Loucy (cell line): ENCODE results near the gene SMIM21.

ENCODE experiments used
- H2AFZ ChIP-seq: fragments of 200-600 bp; sonication (generic); 2 replicates; pipeline ENCODE4 v1.6.0; 2016; ENCODE audit warnings: antibody characterized with exemption, mild to moderate bottlenecking, low read length, moderate library complexity
- H3F3A ChIP-seq: fragments of 200-600 bp; 2 replicates; pipeline ENCODE4 v1.6.0; 2016; ENCODE audit warnings: antibody characterized with exemption, low read depth, mild to moderate bottlenecking
- H3K27me3 ChIP-seq: fragments of 200-600 bp; sonication (generic); 2 replicates; pipeline ENCODE4 v1.6.1; 2014; ENCODE audit warnings: low read length, mild to moderate bottlenecking; ENCODE audit not compliant: insufficient read depth, poor library complexity, severe bottlenecking
- H3K36me3 ChIP-seq: fragments of 200-600 bp; sonication (generic); 2 replicates; pipeline ENCODE4 v1.6.1; 2016; ENCODE audit warnings: low read length; ENCODE audit not compliant: insufficient read depth
- H3K4me1 ChIP-seq: fragments of 200-600 bp; sonication (generic); 2 replicates; pipeline ENCODE4 v1.5.1; 2014; ENCODE audit warnings: low read length, mild to moderate bottlenecking; ENCODE audit not compliant: insufficient read depth, poor library complexity, severe bottlenecking
- H3K4me2 ChIP-seq: fragments of 200-600 bp; sonication (generic); 2 replicates; pipeline ENCODE4 v1.6.0; 2014; ENCODE audit warnings: antibody characterized with exemption, low read length, low read depth, mild to moderate bottlenecking; ENCODE audit not compliant: poor library complexity, severe bottlenecking
- H3K4me3 ChIP-seq: fragments of 200-600 bp; sonication (generic); 2 replicates; pipeline ENCODE4 v1.5.1; 2014; ENCODE audit warnings: low read length, mild to moderate bottlenecking, mixed read lengths; ENCODE audit not compliant: poor library complexity, severe bottlenecking
- H3K79me2 ChIP-seq: fragments of 200-600 bp; sonication (generic); 2 replicates; pipeline ENCODE4 v1.6.1; 2014; ENCODE audit warnings: low read length; ENCODE audit not compliant: insufficient read depth
- H3K9ac ChIP-seq: fragments of 200-600 bp; sonication (generic); 2 replicates; pipeline ENCODE4 v1.6.0; 2014; ENCODE audit warnings: mild to moderate bottlenecking, low read depth, low read length, moderate library complexity; ENCODE audit not compliant: poor library complexity, severe bottlenecking
- H3K9me2 ChIP-seq: fragments of 200-600 bp; sonication (generic); replicated peaks from 2 replicates; pipeline ENCODE4 v1.6.1; 2016; ENCODE audit warnings: low read depth, low read length, mixed read lengths
- H3K9me3 ChIP-seq: fragments of 200-600 bp; sonication (generic); 2 replicates; pipeline ENCODE4 v1.6.1; 2014; ENCODE audit warnings: mild to moderate bottlenecking, antibody characterized with exemption, low read length, low read depth; ENCODE audit not compliant: insufficient read depth
- H4K20me1 ChIP-seq: fragments of 200-600 bp; sonication (generic); 2 replicates; pipeline ENCODE4 v1.6.0; 2014; ENCODE audit warnings: antibody characterized with exemption, low read length, mild to moderate bottlenecking; ENCODE audit not compliant: insufficient read depth, poor library complexity, severe bottlenecking
- EZH2phosphoT487 ChIP-seq: fragments of 200-600 bp; IDR thresholded peaks from 2 replicates; pipeline ENCODE4 v1.6.1; 2018; ENCODE audit warnings: antibody characterized with exemption, mild to moderate bottlenecking, moderate library complexity, borderline replicate concordance
- TF ChIP-seq, protein P1 (sequence below): fragments of 200-600 bp; sonication (generic); conservative IDR thresholded peaks from 2 replicates; pipeline ENCODE4 v1.5.1; 2014; ENCODE audit warnings: mild to moderate bottlenecking, antibody characterized with exemption, low read length

Gene SMIM21

DNA sequence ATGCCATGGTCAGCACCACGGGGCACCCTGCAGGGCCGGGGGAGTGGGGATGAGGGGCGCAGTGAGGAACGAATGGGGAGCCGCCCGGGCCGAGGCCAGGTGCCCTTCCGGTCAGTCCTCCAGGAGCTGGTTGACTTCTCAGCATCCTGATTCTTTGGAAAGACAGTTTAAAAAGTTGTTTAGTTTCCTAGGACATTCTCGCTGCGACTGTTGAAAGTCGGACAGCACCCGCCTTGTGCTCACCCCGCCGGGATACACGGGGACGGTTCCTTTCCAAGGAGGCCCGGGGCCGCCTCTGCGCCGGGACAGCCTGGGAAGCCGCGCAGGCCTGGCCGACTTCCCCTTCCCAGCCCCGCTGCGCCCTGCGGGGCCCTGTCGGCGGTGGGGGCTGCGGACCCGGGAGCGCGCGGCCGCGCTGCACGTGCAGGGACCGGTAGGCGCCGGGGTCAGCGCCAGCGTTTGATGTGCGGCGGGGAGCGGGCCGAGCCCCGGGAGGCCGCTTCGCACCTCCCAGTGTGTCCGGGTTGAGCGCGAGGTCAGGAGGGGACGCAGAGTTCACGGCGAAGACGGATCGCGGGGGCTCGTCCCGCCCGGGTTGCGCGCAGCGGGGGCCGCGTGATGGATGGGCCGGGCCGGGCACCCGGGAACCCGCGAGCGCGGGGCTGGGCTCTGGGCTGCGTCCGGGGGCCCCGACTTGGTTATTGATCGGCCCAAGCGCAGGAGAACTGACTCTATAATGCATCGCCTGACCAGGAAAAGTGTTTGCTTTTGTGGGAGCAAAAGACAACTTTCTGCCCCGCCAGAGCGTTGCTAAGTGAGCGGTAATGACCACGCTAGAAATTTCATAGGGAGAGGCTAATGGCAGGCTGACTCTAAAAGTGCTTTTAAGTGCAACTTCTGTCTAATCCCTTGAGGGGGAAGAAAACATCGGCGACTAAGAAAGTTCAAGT, 28.0 kb upstream of the SMIM21 start:
- H3K4me1 ChIP-seq, result no peaks in the 10 kb centered on the region
- no peaks in the 10 kb centered on the region for H3K9me2 ChIP-seq
- no peaks in the 10 kb centered on the region for H3K36me3 ChIP-seq
- TF ChIP-seq, protein P1, sequence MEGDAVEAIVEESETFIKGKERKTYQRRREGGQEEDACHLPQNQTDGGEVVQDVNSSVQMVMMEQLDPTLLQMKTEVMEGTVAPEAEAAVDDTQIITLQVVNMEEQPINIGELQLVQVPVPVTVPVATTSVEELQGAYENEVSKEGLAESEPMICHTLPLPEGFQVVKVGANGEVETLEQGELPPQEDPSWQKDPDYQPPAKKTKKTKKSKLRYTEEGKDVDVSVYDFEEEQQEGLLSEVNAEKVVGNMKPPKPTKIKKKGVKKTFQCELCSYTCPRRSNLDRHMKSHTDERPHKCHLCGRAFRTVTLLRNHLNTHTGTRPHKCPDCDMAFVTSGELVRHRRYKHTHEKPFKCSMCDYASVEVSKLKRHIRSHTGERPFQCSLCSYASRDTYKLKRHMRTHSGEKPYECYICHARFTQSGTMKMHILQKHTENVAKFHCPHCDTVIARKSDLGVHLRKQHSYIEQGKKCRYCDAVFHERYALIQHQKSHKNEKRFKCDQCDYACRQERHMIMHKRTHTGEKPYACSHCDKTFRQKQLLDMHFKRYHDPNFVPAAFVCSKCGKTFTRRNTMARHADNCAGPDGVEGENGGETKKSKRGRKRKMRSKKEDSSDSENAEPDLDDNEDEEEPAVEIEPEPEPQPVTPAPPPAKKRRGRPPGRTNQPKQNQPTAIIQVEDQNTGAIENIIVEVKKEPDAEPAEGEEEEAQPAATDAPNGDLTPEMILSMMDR, result no peak
- no peaks in the 10 kb centered on the region for H3K79me2 ChIP-seq
- H3K4me2 ChIP-seq, result no peak overlapping the region
- H3K9me3 ChIP-seq, result no peaks in the 10 kb centered on the region
- H3K9ac ChIP-seq, result no peak overlapping the region
- no peak overlapping the region for H3K4me3 ChIP-seq
- H3K27me3 ChIP-seq, result no peaks in the 10 kb centered on the region
- no peak overlapping the region for H2AFZ ChIP-seq
- no peaks in the 10 kb centered on the region for H3F3A ChIP-seq
- no peaks in the 10 kb centered on the region for H4K20me1 ChIP-seq

DNA sequence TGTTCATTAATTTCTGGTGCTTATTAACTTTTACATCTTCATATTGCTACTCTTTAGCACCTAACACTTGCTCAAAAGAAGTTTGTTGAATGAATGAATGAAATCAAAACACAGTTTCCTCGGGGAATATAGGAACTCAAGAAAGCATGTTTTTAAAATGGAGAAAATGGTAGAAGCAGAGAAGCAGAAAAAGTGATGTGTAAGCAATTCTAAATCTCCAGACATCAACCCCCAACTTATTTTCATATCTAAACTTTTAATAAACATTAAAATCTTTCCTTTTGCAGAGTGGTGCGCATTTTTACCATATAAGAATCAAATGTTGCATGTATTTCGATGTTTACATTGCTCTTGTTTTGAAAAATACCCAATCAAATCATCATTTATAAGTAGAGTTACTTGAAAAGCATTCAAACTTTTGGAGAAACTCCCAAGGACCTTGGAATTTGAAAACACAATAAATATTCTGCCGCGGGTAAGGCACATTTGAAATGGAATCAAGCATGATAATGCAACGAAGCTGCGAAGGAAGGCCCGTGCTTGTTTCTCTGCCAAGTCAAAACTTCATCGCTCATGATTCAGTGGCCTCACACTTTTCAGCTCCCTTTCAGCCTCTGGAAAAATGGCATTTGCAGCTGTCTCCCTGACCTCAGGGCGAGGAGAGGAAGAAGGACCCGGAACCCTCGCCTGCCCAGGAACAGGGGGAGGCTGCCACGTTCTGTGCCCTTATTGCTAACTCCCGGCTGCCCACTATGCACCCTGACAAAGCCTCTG, 26.7 kb upstream of the SMIM21 start:
- TF ChIP-seq EZH2phosphoT487, result no peak
- TF ChIP-seq, protein P1, result no peak
- no peak overlapping the region for H3K4me2 ChIP-seq

DNA sequence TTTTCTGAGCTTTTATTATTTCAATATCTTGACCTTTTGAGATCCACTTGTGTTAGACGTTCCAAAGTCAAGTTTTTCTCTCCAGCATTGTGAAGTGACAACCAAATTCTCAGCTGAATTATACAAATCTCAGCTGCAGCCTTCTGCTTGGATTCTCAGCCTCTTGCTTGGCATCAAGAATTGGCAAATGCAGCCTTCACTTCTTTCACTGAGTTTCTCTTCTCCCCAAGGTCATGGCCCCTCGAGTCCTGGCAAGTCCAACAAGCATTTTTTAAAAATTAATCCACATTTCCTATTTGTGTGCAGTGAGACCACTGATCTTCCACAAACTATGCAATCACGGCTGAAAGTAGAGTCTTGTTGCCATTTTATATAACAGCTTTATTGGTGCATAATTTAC, 23.4 kb upstream of the SMIM21 start:
- H3K79me2 ChIP-seq, result no peaks in the 10 kb centered on the region
- H3K36me3 ChIP-seq, result no peaks in the 10 kb centered on the region
- H2AFZ ChIP-seq, result no peak overlapping the region
- TF ChIP-seq EZH2phosphoT487, result no peak
- TF ChIP-seq, protein P1, result no peak
- no peaks in the 10 kb centered on the region for H3K27me3 ChIP-seq
- H3K9ac ChIP-seq, result no peak overlapping the region
- H3K4me2 ChIP-seq, result no peak overlapping the region
- no peaks in the 10 kb centered on the region for H3K9me2 ChIP-seq
- H3K9me3 ChIP-seq, result no peaks in the 10 kb centered on the region
- no peaks in the 10 kb centered on the region for H4K20me1 ChIP-seq
- no peaks in the 10 kb centered on the region for H3F3A ChIP-seq
- H3K4me1 ChIP-seq, result no peaks in the 10 kb centered on the region
- no peak overlapping the region for H3K4me3 ChIP-seq

More for the DNA sequence above, 26.7 kb upstream of the SMIM21 start:
- Histone ChIP-seq H3K27me3 (no peaks in the 10 kb centered on the region), H3K36me3 (no peaks in the 10 kb centered on the region), H4K20me1 (no peaks in the 10 kb centered on the region), H3K4me3 (no peak overlapping the region), H3K9ac (no peak overlapping the region), H3F3A (no peaks in the 10 kb centered on the region), H3K79me2 (no peaks in the 10 kb centered on the region), H3K4me1 (no peaks in the 10 kb centered on the region), H3K9me2 (no peaks in the 10 kb centered on the region), H3K9me3 (no peaks in the 10 kb centered on the region), H2AFZ (no peak overlapping the region)
